Right ventricle myocardium inferior (tissue), 1 donor: ENCODE results near the gene PUM2. TPM values are rescaled to one million over a fixed set of nuclear protein-coding genes. Genes with fewer than 3 reads are reported as not detected.
A peak's percentile ranks its signal among the peaks of the same experiment; 100 is the strongest.
"Not testable (repeated sequence)": the region's sequence is repeated elsewhere in the genome, so short reads cannot be mapped to it uniquely, and the experiment has no call there.

ENCODE experiments used
- ATAC-seq: fragments of 200-7000 bp; cut with Tn5 transposase; one replicate; pipeline ENCODE4 v1.9.1; 2020; ENCODE audit warnings: mild to moderate bottlenecking, moderate library complexity
- DNase-seq: peaks from one replicate; pipeline ENCODE4 v3.0.0; 2021; ENCODE audit errors: missing footprints
- intact Hi-C: fragments of 100-400 bp; cut with DNase I; formaldehyde crosslinking; loops from one replicate; pipeline ENCODE4 v1.11.0; 2022
- total RNA-seq: library from RNA; stranded (reverse); fragmentation: NEBNext Ultra II Directional; extraction: Animal tissue kit (Norgen Biotek cat#: 25700); gene quantifications from one replicate; pipeline ENCODE4 v1.2.1, GENCODE V29; 2021
- donor health status: DM: no; HTN: yes; CAD: no; lungs with severe emphysema.

PUM2 gene
- total RNA-seq, 1 donor from 2014 or later = 71.4 TPM

DNA sequence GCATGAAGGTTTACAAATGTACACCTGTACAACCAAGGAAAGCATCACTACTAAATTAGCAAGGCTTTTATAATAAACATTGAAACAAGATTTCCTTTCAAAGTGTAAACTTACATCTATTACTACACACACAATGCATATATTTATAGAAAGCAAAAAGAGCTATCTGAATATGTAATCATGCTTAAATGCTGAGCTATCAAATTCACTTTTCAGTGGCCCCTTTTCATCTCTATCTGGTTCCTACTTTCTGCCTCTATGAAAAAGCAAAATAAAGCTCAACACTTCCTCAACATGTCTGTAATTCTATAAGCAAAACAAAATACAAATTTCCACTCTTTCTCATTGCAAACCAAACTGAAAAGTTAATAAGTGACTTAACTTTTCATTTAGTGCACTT is 100.2 kb downstream of the PUM2 start:
- ATAC-seq (no peak), DNase-seq (no peak)
- intact Hi-C loops = no loop called here

DNA sequence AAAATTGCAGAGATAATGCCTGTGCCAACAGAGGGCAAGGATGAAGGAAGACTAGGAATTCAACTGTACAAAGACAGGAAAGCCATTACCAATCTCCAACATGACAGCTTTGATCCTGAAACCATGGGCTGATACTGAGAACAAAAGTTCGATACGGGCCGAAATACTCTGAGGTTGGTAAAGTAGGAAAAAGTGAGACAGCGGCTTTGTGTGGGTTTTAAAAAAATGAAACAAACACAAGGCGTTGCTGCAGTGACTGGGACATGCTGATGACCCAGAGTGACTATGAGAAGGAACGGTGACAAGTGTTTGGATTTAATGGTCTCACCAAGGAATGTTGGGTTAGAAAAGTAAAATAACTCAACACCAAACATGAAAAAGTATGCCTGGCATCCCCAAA is 101.5 kb downstream of the PUM2 start:
- no peak for ATAC-seq
- intact Hi-C loops = no loop called here

DNA sequence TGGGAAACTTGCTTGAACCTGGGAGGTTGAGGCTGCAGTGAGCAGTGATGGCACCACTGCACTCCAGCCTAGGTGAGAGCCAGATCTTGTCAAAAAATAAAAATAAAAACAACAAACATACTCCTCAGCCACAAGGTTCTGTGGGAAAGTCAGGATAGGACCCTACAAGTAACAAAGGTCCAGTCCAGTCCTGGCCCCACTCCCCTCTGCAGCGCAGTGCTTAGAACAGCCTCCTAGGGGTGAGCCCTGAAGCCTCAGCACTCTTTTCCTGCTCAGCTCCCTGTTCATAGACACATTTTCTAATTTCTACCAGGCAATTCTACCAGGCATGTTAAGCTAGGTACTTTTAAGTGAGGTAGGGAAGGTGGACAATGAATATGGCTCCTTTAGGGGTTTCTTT is 103.6 kb downstream of the PUM2 start:
- no peak for DNase-seq
- intact Hi-C loops = no loop called here
- no peak for ATAC-seq

More for the DNA sequence above, 101.5 kb downstream of the PUM2 start:
- no peak for DNase-seq

DNA sequence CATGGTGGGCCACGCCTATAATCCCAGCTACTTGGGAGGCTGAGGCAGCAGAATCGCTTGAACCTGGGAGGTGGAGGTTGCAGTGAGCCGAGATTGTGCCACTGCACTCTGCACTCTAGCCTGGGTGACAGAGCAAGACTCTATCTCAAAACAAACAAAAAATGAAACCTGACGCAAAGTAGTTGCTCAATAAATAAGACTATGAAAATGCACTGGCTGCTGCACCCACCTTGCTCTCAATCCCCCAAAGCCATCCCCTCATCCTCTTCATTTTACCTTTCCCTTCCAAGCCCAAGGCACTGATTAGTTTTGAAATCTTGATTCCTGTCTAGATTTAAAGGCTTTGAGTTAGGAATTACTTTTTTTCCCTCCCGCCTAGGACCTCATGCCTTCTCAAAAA is 107.0 kb downstream of the PUM2 start:
- DNase-seq, ATAC-seq, intact Hi-C loops: not testable (repeated sequence)

DNA sequence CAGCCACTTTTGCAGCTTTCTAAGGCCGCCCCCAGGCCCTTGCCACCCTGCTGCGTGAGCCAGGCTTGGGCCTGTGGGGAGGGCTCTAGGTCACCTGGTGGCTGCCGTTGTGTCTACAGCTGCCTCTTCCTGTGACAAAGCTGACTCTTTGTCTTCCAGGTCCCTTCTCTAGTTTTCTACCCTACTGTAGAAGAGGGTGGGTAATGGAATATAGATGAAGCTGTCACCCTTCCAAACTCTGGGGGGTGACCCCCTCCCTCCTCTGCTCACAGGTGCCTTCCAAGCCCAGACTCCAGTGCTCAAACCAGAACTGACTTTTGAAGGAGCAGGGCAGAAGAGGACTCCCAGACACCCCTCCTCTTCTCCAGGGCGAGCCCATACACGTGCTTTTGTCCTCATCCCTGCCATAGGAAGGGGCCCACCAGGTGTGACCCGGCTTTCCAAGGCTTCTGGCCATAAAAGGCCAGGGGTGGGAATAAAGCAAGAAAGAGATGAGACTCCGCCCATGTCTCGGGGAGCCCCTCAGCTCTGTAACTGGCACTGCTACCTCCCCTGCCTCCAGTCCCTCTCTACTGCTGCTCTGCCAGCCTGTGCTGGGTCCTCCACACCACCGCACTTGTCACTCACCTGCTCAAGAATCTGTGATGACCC is 107.8 kb downstream of the PUM2 start:
- no peak for ATAC-seq
- DNase-seq = no peak
- intact Hi-C loops = no loop called here

DNA sequence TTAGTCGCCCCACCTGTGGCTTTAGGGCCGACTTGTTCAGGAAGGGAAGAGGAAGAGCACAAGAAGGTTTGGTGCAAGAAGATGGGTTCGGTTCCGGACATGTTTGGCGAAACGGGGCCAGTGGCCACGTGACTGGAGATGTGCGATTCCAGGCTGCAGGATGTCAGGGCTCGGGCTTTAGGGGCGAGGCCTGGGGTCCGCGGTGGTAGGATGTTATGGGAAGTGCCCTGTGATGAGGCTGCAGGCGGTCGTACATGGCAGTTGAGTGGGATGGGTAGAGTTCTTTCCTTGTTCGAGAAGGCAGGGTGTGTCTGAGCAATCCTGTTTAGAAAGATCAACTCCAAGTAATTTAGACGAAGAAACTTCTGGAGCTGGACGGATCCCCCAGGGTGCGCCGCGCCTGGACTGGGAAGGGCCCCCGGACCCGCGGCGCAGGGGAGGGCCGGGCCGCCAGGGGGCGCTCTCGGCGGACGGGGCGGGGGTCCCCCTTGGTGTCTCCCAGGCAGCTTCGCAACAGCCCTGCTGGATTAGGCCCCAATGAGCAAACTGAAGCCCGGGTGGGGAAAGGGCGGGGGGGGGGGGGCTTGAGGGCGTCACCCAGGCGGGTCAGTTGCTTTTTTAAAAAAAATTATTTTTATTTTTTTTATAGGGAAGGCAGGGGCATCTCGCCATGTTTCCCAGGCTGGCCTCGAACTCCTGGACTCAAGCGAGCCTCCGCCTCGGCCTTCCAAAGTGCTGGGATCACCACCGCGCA is 108.5 kb downstream of the PUM2 start:
- ATAC-seq (peak; percentile 39), DNase-seq (no peak)
- intact Hi-C loops = no loop called here

DNA sequence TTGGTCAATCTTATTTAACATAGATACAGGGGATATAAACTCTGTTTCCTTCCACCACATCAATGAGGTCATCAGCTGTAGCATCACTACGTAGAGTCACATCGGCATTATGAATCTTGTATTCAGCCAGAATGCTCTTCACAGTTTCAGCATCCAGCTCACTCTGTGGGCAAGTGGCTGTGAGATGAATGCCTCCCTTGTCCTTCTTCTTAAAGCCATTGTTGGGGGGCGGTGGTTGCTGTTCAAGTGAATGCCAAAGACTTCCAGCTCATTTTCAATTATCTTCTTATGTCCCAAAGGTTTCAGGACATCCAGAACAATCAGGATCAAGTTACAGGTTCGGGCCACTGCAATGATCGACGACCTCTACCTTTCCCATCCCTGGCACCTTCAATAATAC is 110.4 kb downstream of the PUM2 start:
- ATAC-seq, DNase-seq, intact Hi-C loops: not testable (repeated sequence)

DNA sequence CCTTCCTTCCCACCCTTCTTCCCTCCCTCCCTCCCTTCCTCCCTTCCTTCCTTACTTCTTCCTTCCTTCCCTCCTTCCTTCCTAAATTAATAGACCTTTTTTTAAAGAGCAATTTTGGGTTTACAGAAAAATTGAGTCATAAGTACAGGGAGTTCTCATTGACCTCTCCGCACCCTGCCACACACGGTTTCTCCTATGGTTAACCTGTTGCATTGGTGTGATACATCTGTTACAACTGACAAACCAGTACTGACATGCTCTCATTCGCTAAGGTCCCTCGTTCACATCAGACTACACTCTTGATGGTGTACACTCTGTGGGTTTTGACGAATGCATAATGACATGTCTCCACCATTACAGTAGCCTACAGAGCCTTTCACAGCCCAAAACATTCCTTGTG is 114.1 kb downstream of the PUM2 start:
- DNase-seq (no peak), ATAC-seq (no peak)
- intact Hi-C loops = no loop called here

DNA sequence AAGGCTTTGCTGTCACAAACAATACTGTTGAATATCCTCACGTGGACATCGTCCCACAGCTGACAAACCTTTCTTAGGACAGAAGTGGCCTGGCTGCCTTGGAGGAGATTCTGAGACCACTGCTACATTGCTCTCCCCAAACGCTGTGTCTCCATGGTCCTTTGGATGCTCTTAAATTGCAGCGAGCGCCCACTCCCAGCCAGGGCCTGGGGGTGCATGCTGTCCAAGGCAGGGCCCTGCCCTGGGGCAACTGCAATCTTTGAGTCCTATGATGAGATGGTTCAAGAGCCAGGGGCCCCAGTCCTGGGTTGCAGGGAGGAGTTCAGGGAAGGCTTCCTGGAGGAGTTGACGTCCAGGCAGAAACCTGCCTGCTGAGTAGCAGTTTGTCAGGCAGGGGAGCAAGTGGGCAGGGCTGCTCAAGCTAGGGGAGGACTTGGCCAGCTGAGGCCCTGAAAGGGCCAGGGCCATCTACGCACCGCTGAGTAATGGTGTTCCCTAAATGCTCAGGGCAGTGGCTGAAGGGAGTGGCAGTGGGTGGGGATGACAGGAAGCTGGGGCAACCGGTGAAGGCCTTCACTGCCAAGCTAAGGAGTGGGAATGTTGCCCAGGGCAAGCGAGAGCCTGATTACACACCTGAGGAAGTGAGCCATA is 114.9 kb downstream of the PUM2 start:
- intact Hi-C loops = no loop called here
- no peak for ATAC-seq
- no peak for DNase-seq

DNA sequence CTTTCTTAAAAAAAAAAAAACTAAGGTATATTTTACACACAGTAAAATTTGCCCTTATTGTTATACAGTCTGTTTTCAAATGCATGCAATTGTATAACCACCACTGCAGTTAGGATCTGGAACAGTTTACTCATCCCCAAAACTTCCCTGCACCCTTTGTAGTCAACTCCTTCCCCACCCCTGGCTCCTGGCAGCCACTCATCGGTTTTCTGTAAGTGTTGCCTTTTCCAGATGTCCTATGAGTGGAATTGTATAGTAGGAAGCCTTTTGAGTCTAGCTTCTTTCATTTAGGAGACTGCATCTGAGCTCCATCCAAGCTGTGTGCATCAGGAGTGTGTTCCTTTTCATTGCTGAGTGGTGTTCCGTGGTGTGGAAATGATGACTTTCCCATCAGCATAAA is 116.0 kb downstream of the PUM2 start:
- DNase-seq, intact Hi-C loops, ATAC-seq: not testable (repeated sequence)

DNA sequence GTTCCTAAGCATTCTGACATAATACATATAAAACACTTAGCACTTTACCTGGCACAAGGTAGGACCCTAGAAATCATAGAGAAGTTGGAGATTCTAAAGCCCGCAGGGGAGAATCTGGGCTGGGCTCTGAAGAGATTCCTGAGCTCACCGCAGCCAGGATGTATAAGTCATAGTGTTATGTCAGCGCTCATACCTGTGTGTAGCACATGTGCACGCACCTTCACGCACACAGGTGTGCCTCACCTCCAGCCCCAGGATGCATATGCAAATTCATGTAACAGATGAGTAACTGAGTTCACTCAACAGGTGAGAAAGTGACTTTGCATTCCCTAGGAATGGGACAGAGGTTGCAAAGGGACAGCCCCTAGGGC is 117.8 kb downstream of the PUM2 start:
- DNase-seq (no peak), ATAC-seq (no peak)
- intact Hi-C loops = no loop called here

DNA sequence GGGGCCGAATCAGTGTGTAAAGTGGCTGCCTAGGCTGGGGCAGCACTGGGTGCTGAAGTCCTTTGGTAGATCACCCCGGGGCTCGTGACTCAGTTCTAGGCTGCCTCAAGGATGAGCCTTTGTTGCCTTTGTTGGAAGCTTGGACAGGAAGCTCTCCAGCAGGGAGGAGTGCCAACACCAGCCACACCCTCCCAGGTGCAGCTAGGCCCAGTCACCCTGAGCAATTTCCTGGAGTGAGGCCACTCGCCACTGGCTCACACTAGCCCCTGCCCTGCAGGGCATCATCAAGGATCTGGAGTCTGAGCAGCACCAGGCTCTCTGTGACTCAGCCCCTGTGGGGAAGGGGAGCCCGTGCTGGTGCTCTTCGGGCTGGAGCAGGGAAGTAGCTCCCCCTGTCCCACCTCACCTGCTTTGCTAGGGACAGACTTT is 119.0 kb downstream of the PUM2 start:
- ATAC-seq = no peak
- intact Hi-C loops = no loop called here
- no peak for DNase-seq

DNA sequence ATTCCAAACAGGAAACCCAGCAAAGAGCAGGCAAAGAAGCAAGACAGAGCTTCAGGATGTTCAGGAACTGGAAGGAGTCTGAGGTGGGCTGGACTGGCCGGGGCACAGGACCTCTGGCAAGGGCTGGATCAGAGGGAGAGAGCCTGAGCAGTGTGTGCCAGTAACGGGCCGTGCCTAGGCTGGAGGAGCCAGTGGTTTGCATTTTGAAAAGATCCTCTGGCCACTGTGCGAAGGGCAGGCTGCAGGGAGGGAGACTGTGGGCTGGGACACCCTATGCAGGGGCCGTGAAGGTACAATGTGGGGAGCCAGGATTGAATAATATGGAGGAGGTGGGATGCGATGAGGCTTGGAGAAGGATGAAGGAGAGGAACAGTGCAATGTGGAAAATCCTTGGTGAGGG is 119.5 kb downstream of the PUM2 start:
- no peak for DNase-seq
- ATAC-seq = no peak
- intact Hi-C loops = no loop called here

DNA sequence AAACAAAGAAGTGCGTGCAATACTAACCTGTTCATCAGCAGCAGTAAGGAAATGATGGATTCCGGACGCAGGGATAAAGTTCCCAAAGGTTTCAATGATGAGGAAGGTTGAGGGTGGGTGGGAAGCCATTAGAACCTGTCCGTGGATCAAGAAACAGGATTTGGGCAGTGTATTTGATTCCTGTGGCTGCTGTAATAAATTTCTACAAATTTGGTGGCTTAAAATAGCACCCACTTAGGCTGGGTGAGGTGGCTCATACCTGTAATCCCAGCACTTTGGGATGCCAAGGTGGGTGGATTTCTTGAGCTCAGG is 120.6 kb downstream of the PUM2 start:
- no peak for DNase-seq
- intact Hi-C loops = no loop called here
- ATAC-seq = no peak

DNA sequence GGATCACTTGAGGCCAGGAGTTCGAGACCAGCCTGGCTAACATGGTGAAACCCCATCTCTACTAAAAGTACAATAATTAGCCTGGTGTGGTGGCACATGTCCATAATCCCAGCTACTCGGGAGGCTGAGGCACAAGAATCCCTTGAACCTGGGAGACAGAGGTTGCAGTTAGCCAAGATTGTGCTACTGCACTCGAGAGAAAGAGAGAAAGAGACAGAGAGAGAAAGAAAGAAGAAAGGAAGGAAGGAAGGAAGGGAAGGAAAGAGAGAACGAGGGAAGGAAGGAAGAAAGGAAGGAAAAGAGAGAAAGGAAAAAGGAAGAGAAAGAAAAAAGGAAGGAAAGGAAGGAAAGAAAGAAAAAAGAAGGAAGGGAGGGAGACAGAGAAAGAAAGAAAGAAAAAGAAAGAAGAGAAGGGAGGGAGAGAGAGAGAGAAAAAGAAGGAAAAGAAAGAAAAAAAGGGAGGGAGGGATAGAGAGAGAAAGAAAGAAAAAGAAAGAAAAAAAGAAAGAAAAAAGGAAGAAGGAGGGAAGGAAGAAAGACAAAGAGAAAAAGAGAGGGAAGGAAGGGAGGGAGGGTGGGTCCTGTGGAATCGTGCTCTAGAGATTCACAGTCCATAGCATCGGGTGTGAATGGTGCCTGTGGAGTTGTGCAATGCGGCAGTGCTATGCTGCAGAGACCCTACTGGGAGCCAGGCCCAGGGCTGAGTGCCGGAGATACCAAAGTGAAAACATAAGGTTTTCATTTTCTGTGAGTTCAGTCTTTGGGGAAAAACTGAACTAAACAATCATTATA is 121.1 kb downstream of the PUM2 start:
- no peak for DNase-seq
- no peak for ATAC-seq
- intact Hi-C loops = no loop called here

DNA sequence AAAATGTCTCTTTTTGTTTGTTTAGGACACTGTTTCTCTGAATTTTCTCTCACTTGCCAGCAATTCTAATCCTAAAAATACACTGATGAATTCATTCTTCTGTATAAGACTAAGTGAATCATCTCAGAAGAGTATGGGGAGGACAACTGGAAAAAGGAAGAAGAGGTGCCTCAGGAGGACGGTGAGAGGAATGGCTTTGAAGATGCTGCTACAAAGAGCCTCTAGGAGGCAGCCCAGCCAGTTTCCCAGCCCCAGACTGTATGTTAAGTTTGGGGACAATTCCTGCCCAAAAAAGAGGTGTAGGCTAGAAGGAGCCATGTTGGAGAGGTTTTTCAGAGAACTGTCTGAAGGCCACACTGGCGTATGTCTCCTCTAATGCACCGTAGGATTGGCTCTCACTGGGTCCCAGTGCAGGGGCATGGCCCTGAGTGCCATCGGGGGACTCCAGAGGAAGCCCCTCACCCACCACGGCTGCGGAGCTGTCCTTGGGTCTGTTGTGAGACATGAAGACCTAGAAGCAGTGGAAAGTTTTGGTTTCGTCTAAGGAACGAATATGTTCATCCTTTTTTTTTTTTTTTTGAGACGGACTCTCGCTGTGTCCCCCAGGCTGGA is 122.6 kb downstream of the PUM2 start:
- no peak for DNase-seq
- intact Hi-C loops = no loop called here
- ATAC-seq = no peak

DNA sequence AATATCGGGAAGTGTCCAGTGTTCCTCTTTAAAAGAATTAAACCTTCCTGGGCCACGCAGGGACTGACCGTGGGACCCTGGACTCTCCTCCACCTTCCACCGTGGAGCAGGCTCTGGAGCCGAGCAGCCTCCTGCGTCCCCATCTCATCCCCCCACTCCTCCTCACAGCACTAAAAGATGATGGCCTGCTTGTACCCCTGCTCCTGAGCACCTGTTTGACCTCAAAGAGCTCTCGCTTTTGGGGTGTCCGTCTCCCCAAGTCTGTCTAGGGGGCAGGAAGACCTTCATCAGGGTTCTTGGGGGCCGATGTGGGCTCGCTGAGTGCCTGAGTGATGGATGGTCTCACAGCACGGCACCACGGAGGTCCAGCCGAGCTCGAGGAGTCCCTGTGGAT is 124.5 kb downstream of the PUM2 start:
- intact Hi-C loops = no loop called here
- ATAC-seq = no peak
- DNase-seq = no peak

DNA sequence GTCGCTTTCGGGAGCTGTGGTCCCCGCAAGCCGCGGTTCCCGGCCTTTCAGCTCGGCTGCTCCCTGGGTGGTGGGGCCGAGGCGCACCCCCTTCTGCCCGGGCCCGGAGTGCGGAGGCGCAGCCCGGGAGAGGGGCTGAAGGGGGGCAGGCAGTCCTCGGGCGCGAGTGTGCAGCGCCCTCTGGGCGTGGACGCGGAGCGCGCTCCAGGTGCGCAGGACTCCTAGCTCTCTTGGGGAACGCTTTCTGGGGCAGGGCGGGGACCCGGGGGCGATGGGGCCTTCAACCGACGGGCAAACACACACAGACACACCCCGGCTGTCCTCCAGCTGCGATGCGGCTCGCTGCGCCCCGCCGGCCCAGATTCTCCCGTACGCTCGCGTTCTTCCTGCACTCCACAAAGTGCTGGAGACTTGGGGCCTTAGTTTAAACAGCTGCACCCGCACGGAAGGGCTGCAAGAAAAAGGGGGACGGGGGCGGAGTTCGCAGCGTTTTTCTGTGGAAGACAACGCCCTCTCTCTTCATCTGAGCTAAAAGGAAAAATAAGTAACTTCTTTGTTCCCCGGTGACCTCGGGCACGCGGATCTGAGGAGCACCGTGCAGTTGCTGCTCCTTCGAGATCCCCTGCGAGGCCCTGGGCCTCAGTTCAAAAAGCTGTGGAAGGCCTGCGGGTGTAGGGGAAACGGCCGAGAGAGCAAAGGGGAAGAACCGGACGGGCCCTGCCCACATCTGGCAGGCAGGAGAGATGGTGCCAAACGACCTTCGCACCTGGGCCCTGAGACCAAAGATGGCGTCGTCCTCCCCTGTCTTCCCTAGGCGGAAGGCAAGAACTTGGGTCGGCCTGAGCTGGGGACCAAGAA is 125.1 kb downstream of the PUM2 start:
- DNase-seq (no peak), ATAC-seq (peak; percentile 79)
- intact Hi-C loops = no loop called here
